ENCODE data around the gene POLQ.

Gene POLQ

DNA sequence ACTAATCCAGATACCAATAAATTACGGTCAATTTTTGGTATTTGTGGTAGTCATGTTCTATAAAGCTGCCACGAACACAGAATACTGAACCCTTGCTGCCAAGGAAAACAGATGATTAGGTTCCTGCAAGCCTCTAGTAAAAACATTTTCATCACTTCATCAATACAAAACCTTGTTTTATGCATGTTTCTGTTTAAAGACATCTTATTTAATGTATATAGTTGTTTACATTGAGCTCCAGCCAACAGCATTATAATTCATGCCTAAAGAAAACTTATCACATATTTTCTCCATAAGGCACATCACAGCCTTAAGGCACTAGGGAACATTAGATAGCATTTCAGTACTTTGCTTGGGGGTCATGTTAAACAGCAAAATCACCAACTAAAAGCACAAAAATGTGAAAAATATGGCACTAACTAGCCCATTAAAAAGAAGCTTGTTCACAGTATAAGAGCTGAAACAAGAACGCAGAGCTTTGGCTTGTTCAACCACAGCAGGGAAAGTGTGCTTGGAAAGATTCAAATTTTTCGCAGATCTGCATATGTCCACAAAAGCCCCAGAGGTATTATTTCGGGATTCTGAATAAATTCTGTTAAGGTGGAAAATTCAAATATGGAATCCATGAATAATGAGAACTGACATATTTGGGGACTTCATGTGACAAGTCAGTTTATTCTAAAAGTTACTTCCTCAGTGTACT is 27.7 kb downstream of the POLQ start:
- no peak for DNase-seq (ENCODE audit: low spot score)
- in situ Hi-C loops (cut with MboI; ENCODE audit: low sequenced_read_pairs, unreplicated experiment): no loop called here

DNA sequence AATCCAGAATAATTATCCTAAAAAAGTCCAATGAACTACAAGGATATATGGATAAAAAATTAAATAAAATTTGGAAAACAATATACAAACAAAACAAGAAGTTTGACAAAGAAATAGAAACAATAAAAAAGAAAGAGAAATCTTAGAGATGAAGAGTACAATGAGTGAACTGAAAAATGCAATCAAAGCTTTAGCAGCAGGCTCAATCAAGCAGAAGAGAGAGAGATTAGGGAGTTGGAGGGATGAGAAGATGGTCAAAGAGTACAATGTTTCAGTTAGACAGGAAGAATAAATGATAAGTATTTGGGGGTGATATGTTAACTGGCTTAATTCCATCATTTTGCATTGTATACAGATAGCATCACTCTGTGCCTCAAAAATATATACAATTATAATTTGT is 29.9 kb downstream of the POLQ start:
- TF ChIP-seq, protein P1, sequence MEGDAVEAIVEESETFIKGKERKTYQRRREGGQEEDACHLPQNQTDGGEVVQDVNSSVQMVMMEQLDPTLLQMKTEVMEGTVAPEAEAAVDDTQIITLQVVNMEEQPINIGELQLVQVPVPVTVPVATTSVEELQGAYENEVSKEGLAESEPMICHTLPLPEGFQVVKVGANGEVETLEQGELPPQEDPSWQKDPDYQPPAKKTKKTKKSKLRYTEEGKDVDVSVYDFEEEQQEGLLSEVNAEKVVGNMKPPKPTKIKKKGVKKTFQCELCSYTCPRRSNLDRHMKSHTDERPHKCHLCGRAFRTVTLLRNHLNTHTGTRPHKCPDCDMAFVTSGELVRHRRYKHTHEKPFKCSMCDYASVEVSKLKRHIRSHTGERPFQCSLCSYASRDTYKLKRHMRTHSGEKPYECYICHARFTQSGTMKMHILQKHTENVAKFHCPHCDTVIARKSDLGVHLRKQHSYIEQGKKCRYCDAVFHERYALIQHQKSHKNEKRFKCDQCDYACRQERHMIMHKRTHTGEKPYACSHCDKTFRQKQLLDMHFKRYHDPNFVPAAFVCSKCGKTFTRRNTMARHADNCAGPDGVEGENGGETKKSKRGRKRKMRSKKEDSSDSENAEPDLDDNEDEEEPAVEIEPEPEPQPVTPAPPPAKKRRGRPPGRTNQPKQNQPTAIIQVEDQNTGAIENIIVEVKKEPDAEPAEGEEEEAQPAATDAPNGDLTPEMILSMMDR (IDR thresholded peaks at IDR 0.05; ENCODE audit: borderline replicate concordance, control extremely low read depth, extremely low read depth, insufficient read depth, missing control alignments): no peak
- no peak for DNase-seq (ENCODE audit: low spot score)
- in situ Hi-C loops (cut with MboI; ENCODE audit: low sequenced_read_pairs, unreplicated experiment): no loop called here

More for the DNA sequence above, 27.7 kb downstream of the POLQ start:
- TF ChIP-seq, protein P1 (IDR thresholded peaks at IDR 0.05; ENCODE audit: borderline replicate concordance, control extremely low read depth, extremely low read depth, insufficient read depth, missing control alignments): no peak

DNA sequence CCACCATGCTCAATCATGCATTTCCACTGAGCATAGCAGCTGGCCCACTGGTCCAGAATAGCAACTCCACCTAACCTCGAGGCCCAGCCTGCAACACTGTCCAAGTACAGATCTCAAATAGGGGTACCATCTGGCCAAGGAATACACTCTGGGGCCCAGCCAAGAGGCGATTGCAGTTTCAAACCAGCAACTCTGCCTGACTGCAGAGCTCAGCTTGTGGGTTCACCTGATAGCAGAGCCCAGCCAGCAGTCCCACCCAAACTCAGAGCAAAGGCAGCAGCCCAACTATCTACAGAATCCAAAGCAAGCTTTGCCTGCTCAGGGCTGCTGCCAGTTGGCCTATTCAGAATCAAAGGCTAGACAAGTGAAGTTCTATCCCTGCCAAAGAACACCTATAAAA is 30.5 kb downstream of the POLQ start:
- in situ Hi-C loops (cut with MboI; ENCODE audit: low sequenced_read_pairs, unreplicated experiment): no loop called here
- no peak for DNase-seq (ENCODE audit: low spot score)
- TF ChIP-seq, protein P1 (IDR thresholded peaks at IDR 0.05; ENCODE audit: borderline replicate concordance, control extremely low read depth, extremely low read depth, insufficient read depth, missing control alignments): no peak

DNA sequence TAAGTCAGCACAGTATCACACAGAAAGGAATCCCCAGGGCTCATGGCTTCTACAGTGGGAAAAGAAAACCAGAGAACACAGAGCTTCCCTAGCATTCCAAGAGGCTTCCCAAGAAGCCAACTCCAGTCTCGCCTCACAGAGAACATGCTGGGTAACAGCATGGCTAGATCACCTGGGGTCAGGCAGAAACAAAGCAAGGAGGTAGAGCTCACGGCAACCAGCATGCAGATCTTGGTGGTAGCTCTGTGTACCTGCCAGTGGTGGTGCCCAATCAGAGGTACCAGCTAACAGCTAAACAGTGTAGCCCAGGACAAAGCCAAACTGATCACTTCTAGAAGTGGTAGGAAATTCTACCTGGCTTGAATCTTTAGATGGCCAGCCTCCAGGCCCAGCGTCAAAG is 31.3 kb downstream of the POLQ start:
- in situ Hi-C loops (cut with MboI; ENCODE audit: low sequenced_read_pairs, unreplicated experiment): no loop called here
- no peak for DNase-seq (ENCODE audit: low spot score)
- TF ChIP-seq, protein P1 (IDR thresholded peaks at IDR 0.05; ENCODE audit: borderline replicate concordance, control extremely low read depth, extremely low read depth, insufficient read depth, missing control alignments): no peak

DNA sequence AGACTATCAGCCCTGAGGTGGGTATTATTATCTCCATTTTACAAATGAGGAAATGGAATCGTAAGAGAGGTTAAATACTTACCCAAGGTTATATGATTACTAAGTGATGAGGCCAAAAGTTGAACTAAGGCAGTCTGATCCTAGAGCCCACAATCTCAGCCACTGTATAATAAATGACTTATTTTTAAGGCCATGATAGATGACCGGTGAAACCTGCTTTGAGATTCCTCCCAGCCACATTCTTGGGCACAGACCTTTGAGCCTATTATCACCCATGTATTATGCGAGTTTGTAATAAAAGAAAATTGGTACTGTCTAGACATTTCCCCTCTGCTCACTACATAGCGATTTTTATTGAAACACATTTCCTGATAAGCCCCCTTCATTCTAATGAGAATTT is 37.4 kb downstream of the POLQ start:
- TF ChIP-seq, protein P1 (IDR thresholded peaks at IDR 0.05; ENCODE audit: borderline replicate concordance, control extremely low read depth, extremely low read depth, insufficient read depth, missing control alignments): no peak
- no peak for DNase-seq (ENCODE audit: low spot score)
- in situ Hi-C loops (cut with MboI; ENCODE audit: low sequenced_read_pairs, unreplicated experiment): no loop called here

DNA sequence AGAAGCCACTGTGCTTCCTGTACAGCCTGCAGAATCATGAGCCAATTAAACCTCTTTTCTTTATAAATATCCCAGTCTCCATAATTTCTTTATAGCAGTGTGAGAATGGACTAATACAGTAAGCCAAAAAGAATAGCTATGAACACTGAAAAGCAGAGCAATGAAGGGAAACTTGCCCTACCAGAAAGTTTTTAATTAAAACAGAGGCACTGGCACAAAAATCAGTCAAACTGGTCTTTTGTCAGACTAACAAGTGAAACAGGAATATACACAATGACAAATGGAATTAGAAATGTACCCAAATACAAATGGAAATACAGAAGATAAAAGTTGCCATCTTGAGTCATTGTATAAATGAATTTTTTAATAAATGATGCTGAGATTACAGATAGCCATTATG is 40.5 kb downstream of the POLQ start:
- no peak for DNase-seq (ENCODE audit: low spot score)
- TF ChIP-seq, protein P1 (IDR thresholded peaks at IDR 0.05; ENCODE audit: borderline replicate concordance, control extremely low read depth, extremely low read depth, insufficient read depth, missing control alignments): no peak
- in situ Hi-C loops (cut with MboI; ENCODE audit: low sequenced_read_pairs, unreplicated experiment): no loop called here

Data from GM13976 (cell line).